Ascending aorta (tissue), 2 donors: ENCODE measurements around the gene AUTS2. TPM values are rescaled to one million over a fixed set of nuclear protein-coding genes. Genes with fewer than 3 reads are reported as not detected.

Experiments
- DNase-seq, 2 donors: peaks; one replicate each; pipeline ENCODE4 v3.0.0-alpha.2; 2019; ENCODE audit warnings: low spot score in 2 of 2
- H3K27ac ChIP-seq, 2 donors: fragments of 200-600 bp; sonication (generic); one replicate each; pipeline ENCODE4 v1.5.1; 2016 to 2017; ENCODE audit warnings: mild to moderate bottlenecking in 1 of 2
- H3K27me3 ChIP-seq: fragments of 200-600 bp; sonication (generic); one replicate; pipeline ENCODE4 v1.5.1; 2017
- H3K36me3 ChIP-seq, 2 donors: fragments of 200-600 bp; sonication (generic); one replicate each; pipeline ENCODE4 v1.5.1; 2016
- H3K4me1 ChIP-seq, 2 donors: fragments of 200-600 bp; sonication (generic); one replicate each; pipeline ENCODE4 v1.5.1; 2016 to 2017; ENCODE audit warnings: mild to moderate bottlenecking in 1 of 2
- H3K4me3 ChIP-seq, 2 donors: fragments of 200-600 bp; sonication (generic); one replicate each; pipeline ENCODE4 v1.5.1; 2016 to 2017; ENCODE audit warnings: mild to moderate bottlenecking in 1 of 2
- H3K9me3 ChIP-seq, 2 donors: fragments of 200-600 bp; sonication (generic); one replicate each; pipeline ENCODE4 v1.5.1; 2016
- CTCF ChIP-seq, 3 experiments: fragments of 200-600 bp in 2 of 3; fragments of 450-650 bp in 1 of 3; sonication (generic) in 2 of 3; IDR thresholded peaks; one replicate each; pipeline ENCODE4 v1.5.1; 2016 to 2019; ENCODE audit warnings: antibody characterized with exemption in 3 of 3, mild to moderate bottlenecking in 1 of 3, moderate library complexity in 1 of 3
- intact Hi-C: fragments of 100-400 bp; cut with DNase I; formaldehyde crosslinking; loops from one replicate; pipeline ENCODE4 v1.15.1; 2023
- total RNA-seq: library from RNA; depleted of rRNA; stranded (reverse); fragments of >200 nt; gene quantifications from one replicate; pipeline ENCODE4 v1.1.0, GENCODE V29; 2016

The AUTS2 gene
- total RNA-seq, 1 donor from 2014 or later = 90.4 TPM

DNA sequence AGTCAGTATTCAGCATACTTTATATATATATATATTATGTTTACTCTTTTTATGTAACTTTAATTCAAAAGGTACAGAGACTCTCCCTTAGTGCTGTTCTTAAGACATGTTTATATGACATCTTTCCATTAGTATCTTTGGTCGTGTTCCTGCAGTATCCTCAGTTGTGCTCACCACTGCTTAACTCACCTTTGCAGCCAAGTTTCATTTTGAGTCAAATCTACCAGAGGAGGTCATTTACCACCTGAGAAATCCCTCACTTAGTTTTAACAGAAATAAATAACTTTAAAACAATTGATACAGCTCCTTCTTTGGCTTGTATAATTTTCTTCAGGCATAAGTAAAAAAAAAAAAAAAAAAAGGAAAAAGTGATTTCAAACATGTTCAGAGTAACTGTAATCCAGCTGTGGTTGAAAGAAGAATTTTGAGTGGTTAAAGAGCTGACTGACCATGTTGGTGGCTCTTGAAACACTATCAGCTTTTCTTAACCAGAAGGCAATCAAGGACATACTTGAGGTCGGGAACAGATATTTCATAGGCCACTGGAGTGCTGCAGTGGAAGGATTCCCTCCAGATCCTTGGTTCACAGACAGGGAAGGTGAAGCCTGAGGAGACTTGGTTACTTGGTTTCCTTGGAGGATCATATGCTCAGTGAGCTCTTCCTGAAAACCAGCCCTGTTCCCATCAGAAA lies 116.8 kb downstream of the AUTS2 start:
- intact Hi-C loops = no loop called here
- Histone ChIP-seq H3K4me3 (no peak overlapping the region), H3K36me3 (no peaks in the 10 kb centered on the region), H3K4me1 (no peaks in the 10 kb centered on the region), H3K9me3 (no peaks in the 10 kb centered on the region), H3K27me3 (no peaks in the 10 kb centered on the region), H3K27ac (no peak overlapping the region)
- no peak for TF ChIP-seq CTCF (IDR thresholded peaks at IDR 0.05)
- DNase-seq = no peak

DNA sequence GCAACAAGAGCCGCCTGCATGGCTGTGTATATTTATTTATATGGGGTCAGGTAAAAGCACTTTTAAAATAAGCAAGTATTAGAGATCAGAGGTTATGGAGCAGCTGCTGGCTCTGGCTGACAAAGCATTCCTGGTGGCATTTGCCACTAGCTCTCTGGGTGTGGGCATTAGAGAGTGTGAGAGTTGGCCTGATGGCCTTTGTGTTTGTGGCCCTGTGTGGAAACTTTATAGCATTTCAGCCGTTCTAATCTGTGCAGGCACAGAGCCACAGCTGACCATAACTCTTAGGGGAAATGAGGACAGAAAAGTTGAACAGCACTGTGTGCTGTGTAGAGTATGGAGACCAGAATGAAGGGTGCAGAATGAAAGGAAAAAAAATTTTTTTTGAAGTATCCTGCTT lies 118.9 kb downstream of the AUTS2 start:
- Histone ChIP-seq H3K9me3 (no peaks in the 10 kb centered on the region), H3K36me3 (no peaks in the 10 kb centered on the region), H3K27ac (no peak overlapping the region), H3K4me3 (no peak overlapping the region), H3K4me1 (no peaks in the 10 kb centered on the region), H3K27me3 (no peaks in the 10 kb centered on the region)
- TF ChIP-seq CTCF (IDR thresholded peaks at IDR 0.05) = no peak
- DNase-seq = no peak
- intact Hi-C loops = no loop called here

GRCh38 chr7:69719717-69720116 lies 121.4 kb downstream of the AUTS2 start:
- no peak for DNase-seq
- Histone ChIP-seq H3K27me3 (no peaks in the 10 kb centered on the region), H3K4me3 (no peak overlapping the region), H3K9me3 (no peaks in the 10 kb centered on the region), H3K27ac (no peak overlapping the region), H3K36me3 (no peaks in the 10 kb centered on the region), H3K4me1 (no peaks in the 10 kb centered on the region)
- TF ChIP-seq CTCF (IDR thresholded peaks at IDR 0.05) = no peak
- intact Hi-C loops = no loop called here

GRCh38 chr7:69722843-69723242 lies 124.6 kb downstream of the AUTS2 start:
- no peak for TF ChIP-seq CTCF (IDR thresholded peaks at IDR 0.05)
- no peak overlapping the region for H3K27ac ChIP-seq
- H3K9me3 ChIP-seq = no peaks in the 10 kb centered on the region
- no peak overlapping the region for H3K4me3 ChIP-seq
- no peaks in the 10 kb centered on the region for H3K27me3 ChIP-seq
- no peak for DNase-seq
- H3K36me3 ChIP-seq = no peaks in the 10 kb centered on the region
- intact Hi-C loops = no loop called here
- no peaks in the 10 kb centered on the region for H3K4me1 ChIP-seq

DNA sequence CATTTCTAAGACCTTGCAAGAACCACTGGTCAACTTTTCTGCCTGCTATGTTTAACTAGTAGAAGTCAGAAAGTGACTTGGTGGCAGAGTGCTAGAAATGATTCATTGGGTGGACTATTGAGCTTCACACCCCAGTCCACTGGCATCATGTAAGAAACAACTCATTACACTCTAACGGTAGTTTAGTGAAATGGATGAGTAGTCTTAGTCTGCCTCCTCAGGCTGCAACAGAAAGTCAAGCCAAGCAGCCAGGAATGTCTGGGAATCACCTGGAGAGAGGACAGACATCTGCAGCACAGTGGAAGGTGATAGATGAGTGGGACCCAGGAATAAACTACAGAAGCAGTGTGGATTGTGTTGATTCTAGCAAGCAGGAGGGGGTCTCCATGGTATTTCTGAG lies 125.4 kb downstream of the AUTS2 start:
- no peaks in the 10 kb centered on the region for H3K9me3 ChIP-seq
- TF ChIP-seq CTCF (IDR thresholded peaks at IDR 0.05) = no peak
- H3K27ac ChIP-seq = no peak overlapping the region
- no peaks in the 10 kb centered on the region for H3K27me3 ChIP-seq
- intact Hi-C loops = no loop called here
- no peak for DNase-seq
- peaks cover 0 to 3% of the 10 kb centered on the region in 2 donors for H3K4me1 ChIP-seq
- no peak overlapping the region for H3K4me3 ChIP-seq
- H3K36me3 ChIP-seq = no peaks in the 10 kb centered on the region

DNA sequence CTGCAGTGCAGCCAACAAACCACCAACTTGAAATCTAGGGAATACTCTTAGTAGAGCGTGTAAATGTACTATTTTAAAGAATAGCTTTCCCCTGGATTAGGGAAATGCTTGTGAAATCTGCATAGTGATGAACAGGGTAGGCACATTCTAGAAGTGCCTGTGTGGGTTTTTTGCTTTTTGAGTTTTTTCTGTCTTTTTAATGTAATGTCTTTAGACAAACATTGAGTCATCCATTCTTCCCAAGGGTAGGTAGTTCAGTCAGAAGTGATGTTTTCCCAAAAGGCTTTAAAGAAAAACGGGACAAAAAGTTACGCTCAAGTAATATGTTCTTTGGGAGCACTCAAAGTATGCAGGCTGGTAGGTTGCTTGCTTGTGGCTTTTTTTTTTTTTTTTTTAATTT lies 130.0 kb downstream of the AUTS2 start:
- no peak for DNase-seq
- Histone ChIP-seq H3K27ac (no peak overlapping the region), H3K27me3 (no peaks in the 10 kb centered on the region), H3K36me3 (no peaks in the 10 kb centered on the region), H3K9me3 (no peaks in the 10 kb centered on the region), H3K4me1 (peaks cover 0 to 3% of the 10 kb centered on the region in 2 donors), H3K4me3 (no peak overlapping the region)
- intact Hi-C loops = no loop called here
- no peak for TF ChIP-seq CTCF (IDR thresholded peaks at IDR 0.05)
